ENCODE measurements around the gene KIAA0586. TPM values are rescaled to one million over a fixed set of nuclear protein-coding genes. Genes with fewer than 3 reads are reported as not detected.

Gene KIAA0586
- total RNA-seq (10 to 100 TPM; 12.5 to 39.1 (median 25.0) TPM), polyA plus RNA-seq (1 to 10 TPM; 1.7 to 4.4 (median 3.2) TPM)
- long read RNA-seq, donor 1: 0 reads
- long read RNA-seq, donor 2: 0 reads
- long read RNA-seq, donor 3: 0 reads
- long read RNA-seq, donor 4: 0 reads
- long read RNA-seq, donor 5: 0 reads
- long read RNA-seq, donor 6: 0 reads
- long read RNA-seq, donor 7: 0 reads
- long read RNA-seq, donor 8: 0 reads
- long read RNA-seq, donor 9: 0 reads
- long read RNA-seq, donor 10: 0 reads

DNA sequence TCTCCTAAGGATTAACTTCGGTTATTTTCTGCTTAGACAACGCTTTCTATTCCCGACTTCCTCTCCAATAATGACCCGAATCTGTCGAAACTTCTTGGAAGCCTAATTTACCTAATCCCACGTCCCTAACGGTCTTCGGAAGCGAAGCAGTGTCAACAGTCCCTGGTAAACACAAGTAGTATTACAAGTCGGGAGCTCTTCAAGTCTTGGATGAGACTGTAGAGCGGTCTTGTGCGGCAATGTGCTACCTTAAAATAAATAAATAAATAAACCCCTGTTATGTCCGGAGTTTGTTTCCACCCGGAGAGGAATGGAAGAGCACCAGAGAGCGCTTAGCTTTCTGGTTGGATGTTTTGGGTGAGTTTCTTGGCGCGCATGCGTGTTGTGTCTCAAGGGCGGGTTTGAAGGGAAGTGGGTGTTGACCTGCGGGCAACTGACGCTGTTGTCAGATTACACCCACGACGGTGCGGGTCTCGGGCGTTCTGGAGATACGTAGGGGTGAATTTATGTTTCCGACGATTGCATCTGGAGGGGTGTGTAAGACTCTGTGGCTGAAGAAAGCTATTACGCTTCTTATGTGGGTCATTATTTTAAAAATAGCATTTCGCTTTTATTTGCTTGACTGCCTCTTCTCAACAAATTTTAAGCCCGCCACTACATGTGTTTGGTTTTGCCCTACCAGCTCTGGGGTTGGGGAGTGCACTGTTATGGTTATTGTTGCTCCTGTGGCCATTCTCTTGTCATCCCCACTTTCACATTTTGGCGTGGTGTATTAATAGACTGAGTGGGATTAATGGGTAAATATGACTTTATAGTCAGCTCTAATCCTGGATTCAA lies at the start of gene KIAA0586, which contains the start of gene TIMM9:
TSS of gene KIAA0586 (plus strand) at position 439 of the 837 bp plus-strand sequence. CDS start 546 bp downstream, outside the sequence.
TSS of gene TIMM9 (minus strand) at position 251 of the 837 bp plus-strand sequence. CDS start 15,586 bp downstream, outside the sequence.
- peak within 1 kb of the TSS; percentile 85 to 95 (median 92) for H3K27ac ChIP-seq
- WGBS, 5 donors: 0 to 1% (median 0%) methylated on average over 33 of the region's 33 CpGs
- H3K27me3 ChIP-seq: no peaks in the 10 kb centered on the region
- peaks cover 15 to 44% (median 34%) of the 10 kb centered on the region in 4 donors for H3K4me1 ChIP-seq
- H3K9me3 ChIP-seq: no peaks in the 10 kb centered on the region
- DNase-seq: peak; percentile 96 to 99
- intact Hi-C loops (cut with DNase I; ENCODE audit: low total_unique reads): no loop called here
- H3K4me3 ChIP-seq: peak within 1 kb of the TSS; percentile 81 to 99 (median 91)
- peaks cover 12 to 36% (median 30%) of the 10 kb centered on the region in 4 donors for H3K36me3 ChIP-seq
- TF ChIP-seq EP300 (IDR thresholded peaks at IDR 0.05) (no peak), POLR2A (IDR thresholded peaks at IDR 0.05) (peak in 2 of 4 donors; percentile 26 to 60), POLR2AphosphoS5 (IDR thresholded peaks at IDR 0.05) (peak; percentile 89 to 93 (median 92))
- TF ChIP-seq, protein P1, sequence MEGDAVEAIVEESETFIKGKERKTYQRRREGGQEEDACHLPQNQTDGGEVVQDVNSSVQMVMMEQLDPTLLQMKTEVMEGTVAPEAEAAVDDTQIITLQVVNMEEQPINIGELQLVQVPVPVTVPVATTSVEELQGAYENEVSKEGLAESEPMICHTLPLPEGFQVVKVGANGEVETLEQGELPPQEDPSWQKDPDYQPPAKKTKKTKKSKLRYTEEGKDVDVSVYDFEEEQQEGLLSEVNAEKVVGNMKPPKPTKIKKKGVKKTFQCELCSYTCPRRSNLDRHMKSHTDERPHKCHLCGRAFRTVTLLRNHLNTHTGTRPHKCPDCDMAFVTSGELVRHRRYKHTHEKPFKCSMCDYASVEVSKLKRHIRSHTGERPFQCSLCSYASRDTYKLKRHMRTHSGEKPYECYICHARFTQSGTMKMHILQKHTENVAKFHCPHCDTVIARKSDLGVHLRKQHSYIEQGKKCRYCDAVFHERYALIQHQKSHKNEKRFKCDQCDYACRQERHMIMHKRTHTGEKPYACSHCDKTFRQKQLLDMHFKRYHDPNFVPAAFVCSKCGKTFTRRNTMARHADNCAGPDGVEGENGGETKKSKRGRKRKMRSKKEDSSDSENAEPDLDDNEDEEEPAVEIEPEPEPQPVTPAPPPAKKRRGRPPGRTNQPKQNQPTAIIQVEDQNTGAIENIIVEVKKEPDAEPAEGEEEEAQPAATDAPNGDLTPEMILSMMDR (IDR thresholded peaks at IDR 0.05): peak in 1 of 7 experiments; percentile 20

DNA sequence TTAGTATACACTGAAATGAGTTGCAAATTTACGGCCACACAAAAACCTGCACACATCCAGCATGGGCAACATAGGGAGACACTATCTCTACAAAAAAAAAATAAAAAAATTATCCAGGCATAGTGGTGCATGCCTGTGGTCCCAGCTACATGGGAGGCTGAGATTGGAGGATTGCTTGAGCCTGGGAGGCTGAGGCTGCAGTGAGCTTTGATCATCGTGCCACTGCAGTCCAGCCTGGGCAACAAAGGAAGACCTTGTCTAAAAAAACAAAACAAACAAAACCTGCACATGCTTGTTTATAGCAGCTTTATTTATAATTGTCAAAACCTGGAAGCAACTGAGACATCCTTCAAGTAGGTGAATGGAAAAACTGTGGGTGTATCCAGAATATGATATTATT lies 36.7 kb upstream of the KIAA0586 start:
- no peak for DNase-seq
- no peaks in the 10 kb centered on the region for H3K9me3 ChIP-seq
- TF ChIP-seq POLR2A (IDR thresholded peaks at IDR 0.05) (no peak), EP300 (IDR thresholded peaks at IDR 0.05) (no peak), POLR2AphosphoS5 (IDR thresholded peaks at IDR 0.05) (no peak)
- TF ChIP-seq, protein P1 (IDR thresholded peaks at IDR 0.05): no peak
- H3K36me3 ChIP-seq: peaks cover 0 to 7% (median 2%) of the 10 kb centered on the region in 4 donors
- intact Hi-C loops (cut with DNase I; ENCODE audit: low total_unique reads): no loop called here
- H3K27ac ChIP-seq: no peak overlapping the region
- no peak overlapping the region for H3K4me3 ChIP-seq
- no peaks in the 10 kb centered on the region for H3K27me3 ChIP-seq
- H3K4me1 ChIP-seq: peaks cover 0 to 9% (median 7%) of the 10 kb centered on the region in 4 donors
- WGBS, 5 donors: 58 to 90% (median 83%) methylated on average over 2 of the region's 2 CpGs

DNA sequence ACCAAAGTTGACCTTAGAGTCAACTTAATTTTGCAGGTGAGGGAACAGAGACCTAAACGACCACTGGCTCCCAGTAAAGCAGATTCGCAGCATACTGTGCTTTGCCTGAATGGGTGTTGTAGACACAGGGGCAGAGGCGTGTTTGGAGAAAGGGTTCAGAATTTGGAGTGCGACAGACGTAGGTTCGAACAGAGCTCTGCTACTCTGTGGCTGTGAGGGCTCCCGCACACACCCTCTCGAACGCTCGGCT lies 32.0 kb upstream of the KIAA0586 start:
- Histone ChIP-seq H3K9me3 (no peaks in the 10 kb centered on the region), H3K27ac (peak overlapping the region; percentile 80 to 90 (median 83)), H3K27me3 (no peaks in the 10 kb centered on the region), H3K4me3 (peak overlapping the region; percentile 54 to 66 (median 64)), H3K36me3 (no peaks in the 10 kb centered on the region), H3K4me1 (peaks cover 6 to 21% (median 14%) of the 10 kb centered on the region in 4 donors)
- TF ChIP-seq, protein P1 (IDR thresholded peaks at IDR 0.05): no peak
- DNase-seq: no peak
- WGBS, 5 donors: 7 to 20% (median 11%) methylated on average over 4 to 10 of the region's 10 CpGs
- intact Hi-C loops (cut with DNase I; ENCODE audit: low total_unique reads): no loop called here

DNA sequence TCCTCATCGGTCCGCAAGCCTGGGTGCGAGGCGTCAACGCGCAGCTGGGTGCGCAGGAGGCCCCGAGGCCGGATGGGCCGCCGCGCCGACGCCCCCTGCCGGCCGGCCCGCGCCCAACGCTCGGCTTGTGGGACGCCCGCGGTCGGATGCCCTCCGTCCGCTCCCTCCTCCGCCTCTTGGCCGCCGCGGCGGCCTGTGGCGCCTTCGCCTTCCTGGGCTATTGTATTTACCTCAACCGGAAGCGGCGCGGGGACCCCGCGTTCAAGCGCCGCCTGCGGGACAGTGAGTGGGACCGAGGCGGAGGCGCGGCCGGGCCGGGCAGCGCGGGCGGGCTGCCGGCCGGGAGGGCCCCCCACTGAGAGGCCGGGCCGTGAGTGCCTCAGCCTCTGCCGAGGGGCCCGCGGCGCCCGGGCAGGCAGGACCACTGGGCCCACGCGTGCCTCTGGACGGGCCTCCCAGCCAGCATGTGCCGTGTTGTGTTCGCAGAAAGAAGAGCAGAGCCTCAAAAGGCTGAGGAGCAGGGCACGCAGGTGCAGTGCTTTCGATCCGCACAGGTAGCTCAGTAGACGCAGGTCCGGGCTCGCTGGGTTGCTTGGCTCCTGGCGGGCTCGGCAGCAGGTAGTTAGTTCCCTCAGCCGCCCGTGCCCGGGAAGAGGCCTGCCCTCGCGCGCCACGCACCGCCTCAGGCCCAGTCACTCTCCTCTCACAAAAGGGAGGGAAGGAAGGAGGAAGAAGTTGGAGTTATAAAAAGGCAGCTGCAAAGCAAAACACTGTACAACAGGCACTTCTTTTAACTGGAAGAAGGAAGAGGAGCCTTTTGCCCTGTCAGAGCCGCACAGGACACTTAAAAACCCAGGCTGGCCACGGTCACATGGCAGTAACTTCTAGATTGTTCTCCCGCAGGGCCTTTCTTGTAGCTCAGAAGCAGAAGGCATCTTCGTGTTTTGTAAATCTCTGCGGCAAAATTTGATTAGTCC lies 31.4 kb upstream of the KIAA0586 start, which contains the start of gene TOMM20L:
TSS of gene TOMM20L (plus strand) at position 119 of the 977 bp plus-strand sequence. CDS start at position 147, 28 bp downstream.
- intact Hi-C loops (cut with DNase I; ENCODE audit: low total_unique reads): no loop called here
- 8 to 13% (median 9%) methylated on average over 47 to 86 of the region's 86 CpGs for WGBS, 5 donors
- peaks cover 6 to 21% (median 14%) of the 10 kb centered on the region in 4 donors for H3K4me1 ChIP-seq
- no peaks in the 10 kb centered on the region for H3K9me3 ChIP-seq
- H3K4me3 ChIP-seq: peak within 1 kb of the TSS; percentile 54 to 66 (median 64)
- H3K27ac ChIP-seq: peak within 1 kb of the TSS; percentile 80 to 90 (median 83)
- H3K27me3 ChIP-seq: no peaks in the 10 kb centered on the region
- TF ChIP-seq POLR2A (IDR thresholded peaks at IDR 0.05) (no peak), POLR2AphosphoS5 (IDR thresholded peaks at IDR 0.05) (peak in 2 of 3 donors; percentile 2 to 20), EP300 (IDR thresholded peaks at IDR 0.05) (no peak)
- TF ChIP-seq, protein P1 (IDR thresholded peaks at IDR 0.05): peak in 4 of 7 experiments; percentile 58 to 94 (median 90)
- DNase-seq: peak; percentile 79 to 92
- no peaks in the 10 kb centered on the region for H3K36me3 ChIP-seq
